ENCODE results near the gene ATP13A4.

ATP13A4 gene

GRCh38 chr3:193502871-193503270, 51.8 kb downstream of the ATP13A4 start:
- H3K79me2 ChIP-seq: peaks cover 5% of the 10 kb centered on the region
- H3K27me3 ChIP-seq (ENCODE audit: control insufficient read depth, insufficient read depth, low read length): no peaks in the 10 kb centered on the region
- no peak overlapping the region for H3K4me2 ChIP-seq (ENCODE audit: low read length)
- no peak overlapping the region for H2AFZ ChIP-seq
- no peaks in the 10 kb centered on the region for H3K36me3 ChIP-seq (ENCODE audit: control insufficient read depth, insufficient read depth, low read length)
- no peak overlapping the region for H3K27ac ChIP-seq
- TF ChIP-seq, protein P1, sequence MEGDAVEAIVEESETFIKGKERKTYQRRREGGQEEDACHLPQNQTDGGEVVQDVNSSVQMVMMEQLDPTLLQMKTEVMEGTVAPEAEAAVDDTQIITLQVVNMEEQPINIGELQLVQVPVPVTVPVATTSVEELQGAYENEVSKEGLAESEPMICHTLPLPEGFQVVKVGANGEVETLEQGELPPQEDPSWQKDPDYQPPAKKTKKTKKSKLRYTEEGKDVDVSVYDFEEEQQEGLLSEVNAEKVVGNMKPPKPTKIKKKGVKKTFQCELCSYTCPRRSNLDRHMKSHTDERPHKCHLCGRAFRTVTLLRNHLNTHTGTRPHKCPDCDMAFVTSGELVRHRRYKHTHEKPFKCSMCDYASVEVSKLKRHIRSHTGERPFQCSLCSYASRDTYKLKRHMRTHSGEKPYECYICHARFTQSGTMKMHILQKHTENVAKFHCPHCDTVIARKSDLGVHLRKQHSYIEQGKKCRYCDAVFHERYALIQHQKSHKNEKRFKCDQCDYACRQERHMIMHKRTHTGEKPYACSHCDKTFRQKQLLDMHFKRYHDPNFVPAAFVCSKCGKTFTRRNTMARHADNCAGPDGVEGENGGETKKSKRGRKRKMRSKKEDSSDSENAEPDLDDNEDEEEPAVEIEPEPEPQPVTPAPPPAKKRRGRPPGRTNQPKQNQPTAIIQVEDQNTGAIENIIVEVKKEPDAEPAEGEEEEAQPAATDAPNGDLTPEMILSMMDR (IDR thresholded peaks at IDR 0.05): no peak
- H3K4me1 ChIP-seq: peaks cover 2% of the 10 kb centered on the region
- no peak overlapping the region for H3K9ac ChIP-seq
- no peak overlapping the region for H3K4me3 ChIP-seq (ENCODE audit: low read depth, low read length)
- no peaks in the 10 kb centered on the region for H3K9me3 ChIP-seq (ENCODE audit: control insufficient read depth, low read length)

- Histone ChIP-seq H3K9me3 (ENCODE audit: control insufficient read depth, low read length) (no peaks in the 10 kb centered on the region), H3K79me2 (peaks cover 5% of the 10 kb centered on the region), H3K27me3 (ENCODE audit: control insufficient read depth, insufficient read depth, low read length) (no peaks in the 10 kb centered on the region), H3K4me2 (ENCODE audit: low read length) (no peak overlapping the region), H3K36me3 (ENCODE audit: control insufficient read depth, insufficient read depth, low read length) (no peaks in the 10 kb centered on the region), H3K9ac (no peak overlapping the region), H2AFZ (no peak overlapping the region), H3K4me1 (no peaks in the 10 kb centered on the region), H3K4me3 (ENCODE audit: low read depth, low read length) (no peak overlapping the region), H3K27ac (no peak overlapping the region)
- TF ChIP-seq, protein P1 (IDR thresholded peaks at IDR 0.05): no peak
These were observed 54.8 kb downstream of the ATP13A4 start for GRCh38 chr3:193499801-193500485.

GRCh38 chr3:193499136-193499770, 55.4 kb downstream of the ATP13A4 start:
- Histone ChIP-seq H3K27me3 (ENCODE audit: control insufficient read depth, insufficient read depth, low read length) (no peaks in the 10 kb centered on the region), H3K9ac (no peak overlapping the region), H3K4me3 (ENCODE audit: low read depth, low read length) (no peak overlapping the region), H3K79me2 (peaks cover 5% of the 10 kb centered on the region), H3K27ac (no peak overlapping the region), H3K36me3 (ENCODE audit: control insufficient read depth, insufficient read depth, low read length) (peaks cover 6% of the 10 kb centered on the region), H3K9me3 (ENCODE audit: control insufficient read depth, low read length) (no peaks in the 10 kb centered on the region), H2AFZ (no peak overlapping the region), H3K4me1 (no peaks in the 10 kb centered on the region), H3K4me2 (ENCODE audit: low read length) (no peak overlapping the region)
- TF ChIP-seq, protein P1 (IDR thresholded peaks at IDR 0.05): no peak

- no peaks in the 10 kb centered on the region for H3K27me3 ChIP-seq (ENCODE audit: control insufficient read depth, insufficient read depth, low read length)
- peaks cover 6% of the 10 kb centered on the region for H3K36me3 ChIP-seq (ENCODE audit: control insufficient read depth, insufficient read depth, low read length)
- H3K79me2 ChIP-seq: peaks cover 5% of the 10 kb centered on the region
- no peak overlapping the region for H3K4me2 ChIP-seq (ENCODE audit: low read length)
- no peaks in the 10 kb centered on the region for H3K9me3 ChIP-seq (ENCODE audit: control insufficient read depth, low read length)
- no peak overlapping the region for H3K4me3 ChIP-seq (ENCODE audit: low read depth, low read length)
- no peak overlapping the region for H3K27ac ChIP-seq
- H3K9ac ChIP-seq: no peak overlapping the region
- TF ChIP-seq, protein P1 (IDR thresholded peaks at IDR 0.05): no peak
- no peak overlapping the region for H2AFZ ChIP-seq
- H3K4me1 ChIP-seq: no peaks in the 10 kb centered on the region
These were observed 56.5 kb downstream of the ATP13A4 start for GRCh38 chr3:193498215-193498614.
